ENCODE data around the gene MRTFB. TPM values are rescaled to one million over a fixed set of nuclear protein-coding genes. Genes with fewer than 3 reads are reported as not detected.
A peak's percentile ranks its signal among the peaks of the same experiment; 100 is the strongest.
"Not testable (repeated sequence)": the region's sequence is repeated elsewhere in the genome, so short reads cannot be mapped to it uniquely, and the experiment has no call there.

Gene MRTFB
- total RNA-seq (2022) (29.5 and 37.1 TPM in 2 replicates), Bru-seq, nascent RNA (percentile 82 among the genes with signal in this experiment), BruChase-seq, experiment 1, labeled RNA remaining after a 2-hour chase (percentile 77 among the genes with signal in this experiment), BruChase-seq, experiment 2, labeled RNA remaining after a 6-hour chase (percentile 68 among the genes with signal in this experiment)
- long read RNA-seq, full-length matches to known transcripts: 1 of 2 reads
- long read RNA-seq, partial matches to known transcripts: 1 of 2 reads
- long read RNA-seq, other reads (novel, unspliced or antisense): 0 of 2 reads

GRCh38 chr16:14070877-14071575 lies at the start of gene MRTFB:
TSS of gene MRTFB (plus strand) at chr16:14071319. CDS start at chr16:14140607, 69,288 bp downstream.
- H3K4me3 ChIP-seq (ENCODE audit: low read depth, low read length): peak within 1 kb of the TSS; percentile 68
- peak within 1 kb of the TSS; percentile 90 for H3K4me3 Mint-ChIP-seq (ENCODE audit: unreplicated experiment)
- ChIA-PET POLR2A (no interaction called here), CTCF (interaction anchor here (0.9 kb wide), 1 partner anchor 151 kb away, joined by 4 read pairs; the partner anchor contains the start of gene ERCC4)
- peaks cover 17% of the 10 kb centered on the region for H3K4me1 Mint-ChIP-seq (ENCODE audit: low read depth, unreplicated experiment)
- DNase-seq: peak; percentile 95
- H3K27ac Mint-ChIP-seq (ENCODE audit: unreplicated experiment): peak within 1 kb of the TSS; percentile 94
- peaks cover 8% of the 10 kb centered on the region for H3K36me3 Mint-ChIP-seq (ENCODE audit: insufficient read depth, unreplicated experiment)
- no peak for TF ChIP-seq CTCF (IDR thresholded peaks at IDR 0.05; ENCODE audit: insufficient read depth in 1 of 2, low read depth in 1 of 2, low read length in 1 of 2, severe bottlenecking in 1 of 2, unreplicated experiment in 1 of 2)
- H3K36me3 ChIP-seq (ENCODE audit: control insufficient read depth, insufficient read depth, low read length): no peaks in the 10 kb centered on the region
- intact Hi-C loops (cut with micrococcal nuclease; ENCODE audit: unreplicated experiment): loop anchor here (5.0 kb wide), 1 partner anchor 116 kb away; no protein-coding TSS in a partner anchor
- no peaks in the 10 kb centered on the region for H3K27me3 ChIP-seq (replicated peaks; ENCODE audit: control insufficient read depth, insufficient read depth, low read length)
- no TSS peak for BruUV-seq (replicated peaks)
- H3K27me3 Mint-ChIP-seq (ENCODE audit: insufficient read depth, unreplicated experiment): no peaks in the 10 kb centered on the region
- no peaks in the 10 kb centered on the region for H3K9me3 Mint-ChIP-seq (ENCODE audit: unreplicated experiment)
- H3K9me3 ChIP-seq: no peaks in the 10 kb centered on the region
- peaks cover 6% of the 10 kb centered on the region; the same call in 1 of the 2 replicates for H3K4me1 ChIP-seq

- POLR2A ChIA-PET; H3K9me3 Mint-ChIP-seq (ENCODE audit: unreplicated experiment); BruUV-seq (replicated peaks); H3K27me3 ChIP-seq (replicated peaks; ENCODE audit: control insufficient read depth, insufficient read depth, low read length); H3K4me3 ChIP-seq (ENCODE audit: low read depth, low read length); DNase-seq; H3K4me1 Mint-ChIP-seq (ENCODE audit: low read depth, unreplicated experiment); intact Hi-C loops (cut with micrococcal nuclease; ENCODE audit: unreplicated experiment); CTCF ChIA-PET; H3K36me3 ChIP-seq (ENCODE audit: control insufficient read depth, insufficient read depth, low read length); H3K27ac Mint-ChIP-seq (ENCODE audit: unreplicated experiment); H3K9me3 ChIP-seq; H3K36me3 Mint-ChIP-seq (ENCODE audit: insufficient read depth, unreplicated experiment); H3K4me3 Mint-ChIP-seq (ENCODE audit: unreplicated experiment); H3K4me1 ChIP-seq; H3K27me3 Mint-ChIP-seq (ENCODE audit: insufficient read depth, unreplicated experiment): not testable (repeated sequence)
These were observed 47.6 kb upstream of the MRTFB start for GRCh38 chr16:14023526-14023925.

GRCh38 chr16:14024283-14024682 lies 46.8 kb upstream of the MRTFB start:
- no peak for DNase-seq
- H3K9me3 ChIP-seq: 0 out of 2 replicates have a peak, but pooled peaks cover 6% of the 10 kb centered on the region
- H3K27me3 Mint-ChIP-seq (ENCODE audit: insufficient read depth, unreplicated experiment): no peaks in the 10 kb centered on the region
- intact Hi-C loops (cut with micrococcal nuclease; ENCODE audit: unreplicated experiment): no loop called here
- no peak overlapping the region for H3K4me3 ChIP-seq (ENCODE audit: low read depth, low read length)
- H3K36me3 Mint-ChIP-seq (ENCODE audit: insufficient read depth, unreplicated experiment): no peaks in the 10 kb centered on the region
- no peak for TF ChIP-seq CTCF (IDR thresholded peaks at IDR 0.05; ENCODE audit: insufficient read depth in 1 of 2, low read depth in 1 of 2, low read length in 1 of 2, severe bottlenecking in 1 of 2, unreplicated experiment in 1 of 2)
- no peaks in the 10 kb centered on the region for H3K4me1 Mint-ChIP-seq (ENCODE audit: low read depth, unreplicated experiment)
- no peak overlapping the region for H3K27ac Mint-ChIP-seq (ENCODE audit: unreplicated experiment)
- H3K36me3 ChIP-seq (ENCODE audit: control insufficient read depth, insufficient read depth, low read length): no peaks in the 10 kb centered on the region
- CTCF ChIA-PET: no interaction called here
- H3K4me3 Mint-ChIP-seq (ENCODE audit: unreplicated experiment): no peak overlapping the region
- H3K4me1 ChIP-seq: no peaks in the 10 kb centered on the region
- POLR2A ChIA-PET: no interaction called here
- BruUV-seq (replicated peaks): no TSS peak
- no peaks in the 10 kb centered on the region for H3K27me3 ChIP-seq (replicated peaks; ENCODE audit: control insufficient read depth, insufficient read depth, low read length)
- no peaks in the 10 kb centered on the region for H3K9me3 Mint-ChIP-seq (ENCODE audit: unreplicated experiment)
